Ovary (tissue), 9 donors: ENCODE measurements around the gene LTB4R. TPM values are rescaled to one million over a fixed set of nuclear protein-coding genes. Genes with fewer than 3 reads are reported as not detected.

Source experiments
- DNase-seq, 5 donors: peaks; one replicate each; pipeline ENCODE4 v3.0.0-alpha.2; 2019 to 2020
- H3K27ac ChIP-seq, 2 donors: fragments of 200-600 bp; one replicate each; pipeline versions ENCODE4 v1.5.1 to v1.8.0; 2019 to 2022
- H3K27me3 ChIP-seq: fragments of 200-600 bp; one replicate; pipeline ENCODE4 v1.8.0; 2022
- H3K36me3 ChIP-seq: fragments of 200-600 bp; sonication (generic); one replicate; pipeline ENCODE4 v1.5.1; 2019
- H3K4me1 ChIP-seq: one replicate; pipeline ENCODE4 v1.8.1; 2013; ENCODE audit warnings: mild to moderate bottlenecking, moderate library complexity; ENCODE audit not compliant: insufficient read depth
- H3K4me3 ChIP-seq: fragments of 200-600 bp; sonication (generic); one replicate; pipeline ENCODE4 v1.5.1; 2017
- H3K9me3 ChIP-seq, 2 donors: fragments of 200-600 bp in 1 of 2; sonication (generic) in 1 of 2; one replicate each; pipeline versions ENCODE4 v1.5.1 to v1.8.1; 2013 to 2019; ENCODE audit warnings: mild to moderate bottlenecking in 1 of 2, moderate library complexity in 1 of 2
- CTCF ChIP-seq, 3 donors: fragments of 450-650 bp in 2 of 3; fragments of 200-600 bp in 1 of 3; IDR thresholded peaks; one replicate each; pipeline versions ENCODE4 v1.5.1 to v1.8.0; 2016 to 2022; ENCODE audit warnings: antibody characterized with exemption in 3 of 3, mild to moderate bottlenecking in 1 of 3
- EP300 ChIP-seq: sonication (generic); formaldehyde crosslinking; IDR thresholded peaks from one replicate; pipeline ENCODE4 v1.6.1; 2017; ENCODE audit warnings: antibody characterized with exemption
- POLR2A ChIP-seq: fragments of 450-650 bp; IDR thresholded peaks from one replicate; pipeline ENCODE4 v1.6.1; 2017; ENCODE audit warnings: antibody characterized with exemption, mild to moderate bottlenecking, moderate library complexity
- WGBS, 3 donors: extraction: QIAGEN DNeasy Blood & Tissue Kit in 1 of 3; methylation state at CpG; one replicate each; pipeline versions ENCODE4 v1.1.5 to v1.1.7; 2013 to 2017; 5-methylcytosine and 5-hydroxymethylcytosine counted together
- intact Hi-C, 4 donors: fragments of 100-400 bp; cut with DNase I; formaldehyde crosslinking; loops; one replicate each; pipeline versions ENCODE4 v1.11.0 to v1.15.1; 2022 to 2023
- polyA plus RNA-seq, 2 donors: library from polyadenylated mRNA; stranded (reverse); fragments of 200-250 nt in 1 of 2; fragments of 350-450 nt in 1 of 2; fragmentation: Illumina TruSeq in 1 of 2; extraction: RNeasy Lipid Tissue Mini Kit (QIAGEN cat#74804) in 1 of 2; gene quantifications; one replicate each; pipeline ENCODE4 v1.2.3, GENCODE V29; 2013 to 2014
- total RNA-seq, 7 donors: library from RNA; depleted of rRNA in 2 of 7; stranded (reverse); fragments of >200 nt in 2 of 7; fragmentation: NEBNext Ultra II Directional in 3 of 7; extraction: Animal tissue kit (Norgen Biotek cat#: 25700) in 3 of 7; gene quantifications; one replicate each; pipeline versions ENCODE4 v1.1.0 to v1.2.4, GENCODE V29; 2016 to 2023
- donor health status: DM: no; HTN: no; CAD: no; lungs with moderate emphysema.
- donor health status: DM: no; HTN: no; CAD: no.
- donor health status: Bipolar disorder and iron deficiency.
- donor health status: DM: yes; HTN: yes; CAD: no.
- donor health status: DM: no; HTN: no; CAD: no.
- donor health status: DM: yes; HTN: yes; CAD: no.

Gene LTB4R
- total and polyA plus RNA-seq, 9 donors, result 2.9 to 9.4 (median 7.6) TPM

GRCh38 chr14:24337144-24337823, 26.0 kb downstream of the LTB4R start:
- DNase-seq, result no peak
- H3K4me3 ChIP-seq, result no peak overlapping the region
- H3K36me3 ChIP-seq, result no peaks in the 10 kb centered on the region
- peaks cover under 1% of the 10 kb centered on the region for H3K4me1 ChIP-seq
- 82 to 91% (median 88%) methylated on average over 7 of the region's 7 CpGs for WGBS, 3 donors
- intact Hi-C loops, result loop anchor here in 1 of 4 donors (5.0 kb wide), 1 partner anchor 340 kb away; no protein-coding TSS in a partner anchor
- H3K27me3 ChIP-seq, result no peaks in the 10 kb centered on the region
- no peak overlapping the region for H3K27ac ChIP-seq
- no peaks in the 10 kb centered on the region for H3K9me3 ChIP-seq
- no peak for TF ChIP-seq CTCF (IDR thresholded peaks at IDR 0.05)
- no peak for TF ChIP-seq EP300
- TF ChIP-seq POLR2A, result no peak

DNA sequence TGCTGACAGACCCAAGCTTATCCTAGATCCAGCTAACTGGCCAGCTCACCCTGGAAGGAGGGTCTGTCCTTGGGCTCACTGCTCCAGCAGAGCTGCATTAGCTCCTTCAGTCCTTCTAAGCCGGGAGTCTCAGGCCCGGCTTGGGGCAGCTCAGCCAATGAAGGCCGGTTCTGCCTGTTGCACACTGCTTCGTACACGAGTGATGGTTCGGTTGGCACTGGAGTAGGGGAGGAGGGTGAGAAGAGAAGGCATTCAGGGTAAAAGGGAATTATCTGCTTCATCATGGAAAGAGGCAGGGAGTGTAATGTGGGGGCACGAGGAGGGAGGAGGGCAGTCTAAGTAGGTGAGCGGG, 26.5 kb downstream of the LTB4R start:
- intact Hi-C loops, result loop anchor here in 1 of 4 donors (5.0 kb wide), 1 partner anchor 340 kb away; no protein-coding TSS in a partner anchor
- no peaks in the 10 kb centered on the region for H3K36me3 ChIP-seq
- no peaks in the 10 kb centered on the region for H3K27me3 ChIP-seq
- H3K27ac ChIP-seq, result no peak overlapping the region
- no peak for DNase-seq
- H3K4me1 ChIP-seq, result no peaks in the 10 kb centered on the region
- no peaks in the 10 kb centered on the region for H3K9me3 ChIP-seq
- no peak overlapping the region for H3K4me3 ChIP-seq
- 83 to 90% (median 88%) methylated on average over 8 of the region's 8 CpGs for WGBS, 3 donors
- TF ChIP-seq EP300, result no peak
- TF ChIP-seq POLR2A, result no peak
- no peak for TF ChIP-seq CTCF (IDR thresholded peaks at IDR 0.05)

GRCh38 chr14:24338843-24339242, 27.5 kb downstream of the LTB4R start:
- Histone ChIP-seq H3K4me3 (no peak overlapping the region), H3K27ac (no peak overlapping the region)

More at GRCh38 chr14:24338843-24339242, 27.5 kb downstream of the LTB4R start:
- 68 to 78% (median 77%) methylated on average over 14 of the region's 14 CpGs for WGBS, 3 donors
- H3K27me3 ChIP-seq, result no peaks in the 10 kb centered on the region
- no peaks in the 10 kb centered on the region for H3K9me3 ChIP-seq
- intact Hi-C loops, result loop anchor here in 1 of 4 donors (5.0 kb wide), 1 partner anchor 338 kb away; no protein-coding TSS in a partner anchor
- no peak for DNase-seq
- H3K4me1 ChIP-seq, result no peaks in the 10 kb centered on the region
- TF ChIP-seq CTCF (IDR thresholded peaks at IDR 0.05) (no peak), POLR2A (no peak), EP300 (no peak)
- H3K36me3 ChIP-seq, result no peaks in the 10 kb centered on the region
